Activated T-helper 2 cell treated with anti-CD3 and anti-CD28 coated beads, Interferon-gamma antibody, Interleukin-2, Interleukin-4, amounts not matched to agents 10 μg/mL and 5 μg/mL and 100 μg/mL, durations not matched to agents 14 hours and 24 hours and 36 hours (primary cell): ENCODE measurements around the gene ZFPM1. TPM values are rescaled to one million over a fixed set of nuclear protein-coding genes. Genes with fewer than 3 reads are reported as not detected.
"Not testable (repeated sequence)": the region's sequence is repeated elsewhere in the genome, so short reads cannot be mapped to it uniquely, and the experiment has no call there.

Source experiments
- DNase-seq: peaks from one replicate; pipeline ENCODE4 v3.0.0; 2021; ENCODE audit warnings: low spot score
- H3K27ac Mint-ChIP-seq: one replicate; pipeline ENCODE4 v1.8.0; 2021; ENCODE audit warnings: mixed read lengths
- H3K27me3 Mint-ChIP-seq: one replicate; pipeline ENCODE4 v1.8.0; 2021; ENCODE audit warnings: low read depth, mixed read lengths
- H3K36me3 Mint-ChIP-seq: one replicate; pipeline ENCODE4 v1.8.0; 2021; ENCODE audit warnings: low read depth, mixed read lengths
- H3K4me1 Mint-ChIP-seq: one replicate; pipeline ENCODE4 v1.8.0; 2021; ENCODE audit warnings: low read depth, mixed read lengths
- H3K4me3 Mint-ChIP-seq: one replicate; pipeline ENCODE4 v1.8.0; 2021; ENCODE audit warnings: low read depth, mild to moderate bottlenecking, moderate library complexity, mixed read lengths
- H3K9me3 Mint-ChIP-seq: one replicate; pipeline ENCODE4 v1.8.0; 2021; ENCODE audit warnings: mixed read lengths
- intact Hi-C: fragments of 100-400 bp; cut with micrococcal nuclease; formaldehyde crosslinking; loops from one replicate; pipeline ENCODE4 v1.15.1; 2023
- total RNA-seq: library from RNA; stranded (reverse); gene quantifications from 2 replicates; pipeline ENCODE4 v1.2.3, GENCODE V29; 2022

Gene ZFPM1
- total RNA-seq, 1 donor from 2014 or later = 14.5 TPM

- H3K36me3 Mint-ChIP-seq = no peaks in the 10 kb centered on the region
- no peaks in the 10 kb centered on the region for H3K27me3 Mint-ChIP-seq
- H3K4me3 Mint-ChIP-seq = no peak overlapping the region
- H3K4me1 Mint-ChIP-seq = peaks cover 6% of the 10 kb centered on the region
- H3K9me3 Mint-ChIP-seq = no peaks in the 10 kb centered on the region
- H3K27ac Mint-ChIP-seq = no peak overlapping the region
- DNase-seq = no peak
- intact Hi-C loops = no loop called here
Measured at GRCh38 chr16:88469615-88470395, 16.7 kb downstream of the ZFPM1 start.

- H3K36me3 Mint-ChIP-seq, H3K27me3 Mint-ChIP-seq, H3K9me3 Mint-ChIP-seq, H3K4me1 Mint-ChIP-seq, H3K27ac Mint-ChIP-seq, H3K4me3 Mint-ChIP-seq, DNase-seq, intact Hi-C loops: not testable (repeated sequence)
Measured at GRCh38 chr16:88470396-88470680, 17.3 kb downstream of the ZFPM1 start.

- H3K4me3 Mint-ChIP-seq, H3K4me1 Mint-ChIP-seq, H3K27ac Mint-ChIP-seq, DNase-seq, H3K9me3 Mint-ChIP-seq, H3K27me3 Mint-ChIP-seq, H3K36me3 Mint-ChIP-seq, intact Hi-C loops: not testable (repeated sequence)
Measured at GRCh38 chr16:88470696-88471095, 17.6 kb downstream of the ZFPM1 start.

- Mint-ChIP-seq H3K4me3 (no peak overlapping the region), H3K27me3 (no peaks in the 10 kb centered on the region), H3K27ac (no peak overlapping the region), H3K9me3 (no peaks in the 10 kb centered on the region), H3K4me1 (peaks cover 6% of the 10 kb centered on the region), H3K36me3 (no peaks in the 10 kb centered on the region)
- intact Hi-C loops = no loop called here
- DNase-seq = no peak
Measured at GRCh38 chr16:88471115-88471514, 18.0 kb downstream of the ZFPM1 start.

- Mint-ChIP-seq H3K36me3 (no peaks in the 10 kb centered on the region), H3K27me3 (no peaks in the 10 kb centered on the region), H3K4me1 (peaks cover 4% of the 10 kb centered on the region), H3K4me3 (no peak overlapping the region), H3K9me3 (no peaks in the 10 kb centered on the region), H3K27ac (no peak overlapping the region)
- intact Hi-C loops = no loop called here
- DNase-seq = no peak
Measured at GRCh38 chr16:88471575-88471974, 18.5 kb downstream of the ZFPM1 start.

- Mint-ChIP-seq H3K36me3 (no peaks in the 10 kb centered on the region), H3K4me1 (peaks cover 6% of the 10 kb centered on the region), H3K27me3 (peaks cover 2% of the 10 kb centered on the region), H3K27ac (no peak overlapping the region), H3K9me3 (no peaks in the 10 kb centered on the region), H3K4me3 (no peak overlapping the region)
- no peak for DNase-seq
- intact Hi-C loops = no loop called here
Measured at GRCh38 chr16:88472069-88472468, 19.0 kb downstream of the ZFPM1 start.

GRCh38 chr16:88472637-88473205 lies 19.6 kb downstream of the ZFPM1 start:
- Mint-ChIP-seq H3K36me3 (no peaks in the 10 kb centered on the region), H3K4me3 (no peak overlapping the region), H3K27me3 (peaks cover 2% of the 10 kb centered on the region), H3K4me1 (peaks cover 10% of the 10 kb centered on the region), H3K27ac (no peak overlapping the region), H3K9me3 (no peaks in the 10 kb centered on the region)
- no peak for DNase-seq
- intact Hi-C loops = no loop called here

- intact Hi-C loops = no loop called here
- H3K27ac Mint-ChIP-seq = no peak overlapping the region
- H3K9me3 Mint-ChIP-seq = no peaks in the 10 kb centered on the region
- peaks cover 2% of the 10 kb centered on the region for H3K27me3 Mint-ChIP-seq
- DNase-seq = no peak
- H3K36me3 Mint-ChIP-seq = no peaks in the 10 kb centered on the region
- H3K4me1 Mint-ChIP-seq = peaks cover 14% of the 10 kb centered on the region
- H3K4me3 Mint-ChIP-seq = no peak overlapping the region
Measured at GRCh38 chr16:88473666-88474534, 20.8 kb downstream of the ZFPM1 start.

- H3K4me3 Mint-ChIP-seq = no peak overlapping the region
- DNase-seq = no peak
- H3K36me3 Mint-ChIP-seq = no peaks in the 10 kb centered on the region
- peaks cover 2% of the 10 kb centered on the region for H3K27me3 Mint-ChIP-seq
- intact Hi-C loops = no loop called here
- no peaks in the 10 kb centered on the region for H3K9me3 Mint-ChIP-seq
- H3K4me1 Mint-ChIP-seq = peaks cover 13% of the 10 kb centered on the region
- no peak overlapping the region for H3K27ac Mint-ChIP-seq
Measured at GRCh38 chr16:88475037-88475436, 22.0 kb downstream of the ZFPM1 start.

GRCh38 chr16:88476203-88476602 lies 23.1 kb downstream of the ZFPM1 start:
- Mint-ChIP-seq H3K4me3 (no peak overlapping the region), H3K27ac (no peak overlapping the region), H3K4me1 (peaks cover 15% of the 10 kb centered on the region), H3K9me3 (no peaks in the 10 kb centered on the region), H3K36me3 (no peaks in the 10 kb centered on the region), H3K27me3 (peaks cover 2% of the 10 kb centered on the region)
- no peak for DNase-seq
- intact Hi-C loops = no loop called here

GRCh38 chr16:88476817-88477397 lies 23.8 kb downstream of the ZFPM1 start:
- Mint-ChIP-seq H3K4me3 (no peak overlapping the region), H3K27me3 (peaks cover 2% of the 10 kb centered on the region), H3K9me3 (no peaks in the 10 kb centered on the region), H3K36me3 (no peaks in the 10 kb centered on the region), H3K4me1 (peaks cover 15% of the 10 kb centered on the region), H3K27ac (no peak overlapping the region)
- DNase-seq = no peak
- intact Hi-C loops = no loop called here

GRCh38 chr16:88477631-88478519 lies 24.8 kb downstream of the ZFPM1 start:
- no peak overlapping the region for H3K4me3 Mint-ChIP-seq
- no peaks in the 10 kb centered on the region for H3K9me3 Mint-ChIP-seq
- no peak for DNase-seq
- peaks cover 2% of the 10 kb centered on the region for H3K27me3 Mint-ChIP-seq
- peaks cover 15% of the 10 kb centered on the region for H3K4me1 Mint-ChIP-seq
- intact Hi-C loops = no loop called here
- H3K27ac Mint-ChIP-seq = no peak overlapping the region
- no peaks in the 10 kb centered on the region for H3K36me3 Mint-ChIP-seq
